DND-41 (cell line): Measurements from ENCODE around the gene RIT2.

Experiments
- ATAC-seq: fragments of 200-7000 bp; cut with Tn5 transposase; 3 replicates; pipeline ENCODE4 v1.9.1; 2021; ENCODE audit warnings: low read depth; ENCODE audit not compliant: insufficient read depth
- DNase-seq: peaks from one replicate; pipeline ENCODE4 v3.0.0-alpha.2; 2020
- H2AFZ ChIP-seq: 2 replicates; pipeline ENCODE4 v1.6.0; 2012; ENCODE audit warnings: low read depth, low read length
- H3K27ac ChIP-seq: 2 replicates; pipeline ENCODE4 v1.5.1; 2012; ENCODE audit warnings: low read length, inconsistent platforms
- H3K27me3 ChIP-seq: fragments of 200-600 bp; sonication (generic); 2 replicates; pipeline ENCODE4 v1.6.0; 2012; ENCODE audit warnings: low read length, mild to moderate bottlenecking, inconsistent platforms; ENCODE audit not compliant: insufficient read depth, poor library complexity
- H3K36me3 ChIP-seq: 2 replicates; pipeline ENCODE4 v1.5.1; 2012; ENCODE audit warnings: low read length, inconsistent platforms; ENCODE audit not compliant: insufficient read depth
- H3K4me1 ChIP-seq: 2 replicates; pipeline ENCODE4 v1.5.1; 2012; ENCODE audit warnings: mild to moderate bottlenecking, low read length; ENCODE audit not compliant: insufficient read depth
- H3K4me2 ChIP-seq: 2 replicates; pipeline ENCODE4 v1.6.0; 2012; ENCODE audit warnings: mild to moderate bottlenecking, moderate library complexity, low read length, inconsistent platforms; ENCODE audit not compliant: insufficient read depth
- H3K4me3 ChIP-seq, 2 experiments: fragments of 200-600 bp in 1 of 2; shearing (Covaris generic) in 1 of 2; 2 replicates each; pipeline ENCODE4 v1.5.1; 2012 to 2016; ENCODE audit warnings: inconsistent platforms in 2 of 2, low read length in 2 of 2, mild to moderate bottlenecking in 2 of 2, low read depth in 1 of 2, moderate library complexity in 1 of 2
- H3K79me2 ChIP-seq: 2 replicates; pipeline ENCODE4 v1.6.0; 2012; ENCODE audit warnings: low read length, inconsistent platforms; ENCODE audit not compliant: insufficient read depth
- H3K9ac ChIP-seq: 2 replicates; pipeline ENCODE4 v1.6.0; 2012; ENCODE audit warnings: low read depth, mild to moderate bottlenecking, inconsistent platforms, low read length, moderate library complexity
- H3K9me3 ChIP-seq: 2 replicates; pipeline ENCODE4 v1.5.1; 2012; ENCODE audit warnings: low read length, moderate library complexity, mild to moderate bottlenecking, inconsistent platforms; ENCODE audit not compliant: insufficient read depth, severe bottlenecking
- H4K20me1 ChIP-seq: 2 replicates; pipeline ENCODE4 v1.6.0; 2012; ENCODE audit warnings: low read length; ENCODE audit not compliant: insufficient read depth
- EZH2 ChIP-seq: IDR thresholded peaks from 3 replicates; pipeline ENCODE4 v1.6.1; 2012; ENCODE audit warnings: borderline replicate concordance, low read depth, mild to moderate bottlenecking, moderate library complexity, low read length, inconsistent platforms; ENCODE audit not compliant: severe bottlenecking
- TF ChIP-seq, protein P1 (sequence below): IDR thresholded peaks from 2 replicates; pipeline ENCODE4 v1.5.1; 2012; ENCODE audit warnings: borderline replicate concordance, low read length, moderate library complexity, mild to moderate bottlenecking; ENCODE audit not compliant: poor library complexity, severe bottlenecking; ENCODE audit errors: extremely low read depth

Gene RIT2

GRCh38 chr18:43148231-43148630, 32.7 kb upstream of the RIT2 start:
- no peak for DNase-seq
- Histone ChIP-seq H3K4me1 (no peaks in the 10 kb centered on the region), H3K27me3 (no peaks in the 10 kb centered on the region)

DNA sequence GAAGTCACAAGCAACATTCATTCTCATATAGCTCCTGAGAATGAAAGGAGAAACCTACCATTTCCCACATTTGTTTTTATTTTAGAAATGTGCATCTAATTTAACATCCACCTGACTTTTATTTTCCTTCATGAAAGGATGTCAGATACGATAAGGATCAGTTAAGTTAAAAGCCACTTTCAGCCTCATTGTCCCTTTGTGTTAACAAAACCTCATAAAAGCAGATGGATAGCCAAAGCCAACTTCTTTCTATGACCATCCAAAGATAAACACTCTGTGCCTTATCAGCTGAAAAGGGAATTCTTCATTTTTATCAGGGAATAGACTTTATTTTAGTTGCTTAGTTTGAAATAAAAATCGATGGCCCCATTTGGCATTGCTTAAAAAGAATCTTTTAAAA, 25.7 kb upstream of the RIT2 start:
- ATAC-seq = no peak
- Histone ChIP-seq H3K27ac (no peak overlapping the region), H3K4me2 (no peak overlapping the region), H3K4me3 (no peak overlapping the region), H4K20me1 (no peaks in the 10 kb centered on the region), H3K27me3 (no peaks in the 10 kb centered on the region), H3K4me1 (no peaks in the 10 kb centered on the region), H3K9me3 (no peaks in the 10 kb centered on the region), H3K9ac (no peak overlapping the region), H3K36me3 (no peaks in the 10 kb centered on the region), H3K79me2 (no peaks in the 10 kb centered on the region), H2AFZ (no peak overlapping the region)
- no peak for DNase-seq
- TF ChIP-seq EZH2 = no peak
- TF ChIP-seq, protein P1, sequence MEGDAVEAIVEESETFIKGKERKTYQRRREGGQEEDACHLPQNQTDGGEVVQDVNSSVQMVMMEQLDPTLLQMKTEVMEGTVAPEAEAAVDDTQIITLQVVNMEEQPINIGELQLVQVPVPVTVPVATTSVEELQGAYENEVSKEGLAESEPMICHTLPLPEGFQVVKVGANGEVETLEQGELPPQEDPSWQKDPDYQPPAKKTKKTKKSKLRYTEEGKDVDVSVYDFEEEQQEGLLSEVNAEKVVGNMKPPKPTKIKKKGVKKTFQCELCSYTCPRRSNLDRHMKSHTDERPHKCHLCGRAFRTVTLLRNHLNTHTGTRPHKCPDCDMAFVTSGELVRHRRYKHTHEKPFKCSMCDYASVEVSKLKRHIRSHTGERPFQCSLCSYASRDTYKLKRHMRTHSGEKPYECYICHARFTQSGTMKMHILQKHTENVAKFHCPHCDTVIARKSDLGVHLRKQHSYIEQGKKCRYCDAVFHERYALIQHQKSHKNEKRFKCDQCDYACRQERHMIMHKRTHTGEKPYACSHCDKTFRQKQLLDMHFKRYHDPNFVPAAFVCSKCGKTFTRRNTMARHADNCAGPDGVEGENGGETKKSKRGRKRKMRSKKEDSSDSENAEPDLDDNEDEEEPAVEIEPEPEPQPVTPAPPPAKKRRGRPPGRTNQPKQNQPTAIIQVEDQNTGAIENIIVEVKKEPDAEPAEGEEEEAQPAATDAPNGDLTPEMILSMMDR = no peak

More at GRCh38 chr18:43148231-43148630, 32.7 kb upstream of the RIT2 start:
- TF ChIP-seq EZH2 = no peak
- TF ChIP-seq, protein P1 = no peak
- no peak overlapping the region for H3K4me3 ChIP-seq
- no peak overlapping the region for H3K4me2 ChIP-seq
- H3K9me3 ChIP-seq = no peaks in the 10 kb centered on the region
- H3K27ac ChIP-seq = no peak overlapping the region
- no peak for ATAC-seq
- no peaks in the 10 kb centered on the region for H4K20me1 ChIP-seq
- H3K79me2 ChIP-seq = no peaks in the 10 kb centered on the region
- no peak overlapping the region for H3K9ac ChIP-seq
- no peak overlapping the region for H2AFZ ChIP-seq
- H3K36me3 ChIP-seq = no peaks in the 10 kb centered on the region

DNA sequence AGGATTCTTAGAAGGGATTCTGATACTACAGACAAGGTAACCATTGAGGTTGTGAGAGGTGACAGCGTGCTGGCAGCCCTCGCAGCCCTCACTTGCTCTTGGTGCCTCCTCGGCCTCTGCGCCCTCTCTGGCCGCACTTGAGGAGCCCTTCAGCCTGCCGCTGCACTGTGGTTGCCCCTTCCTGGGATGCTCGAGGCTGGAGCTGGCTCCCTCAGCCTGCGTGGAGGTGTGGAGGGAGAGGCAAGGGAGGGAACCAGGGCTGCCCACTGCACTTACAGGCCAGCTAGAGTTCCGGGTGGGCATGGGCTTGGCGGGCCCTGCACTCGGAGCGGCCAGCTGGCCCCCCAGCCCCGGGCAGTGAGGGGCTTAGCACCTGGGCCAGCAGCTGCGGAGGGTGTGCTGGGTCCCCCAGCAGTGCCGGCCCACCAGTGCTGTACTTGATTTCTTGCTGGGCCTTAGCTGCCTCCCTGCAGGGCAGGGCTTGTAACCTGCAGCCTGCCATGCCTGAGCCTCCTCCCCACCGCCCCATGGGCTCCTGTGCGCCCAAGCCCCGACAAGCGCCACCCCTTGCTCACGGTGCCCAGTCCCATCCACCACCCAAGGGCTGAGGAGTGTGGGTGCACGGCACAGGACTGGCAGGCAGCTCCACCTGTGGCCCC, 23.9 kb upstream of the RIT2 start:
- Histone ChIP-seq H3K9me3 (no peaks in the 10 kb centered on the region), H3K9ac (no peak overlapping the region), H2AFZ (no peak overlapping the region), H3K4me2 (no peak overlapping the region), H4K20me1 (no peaks in the 10 kb centered on the region), H3K79me2 (no peaks in the 10 kb centered on the region), H3K4me1 (no peaks in the 10 kb centered on the region), H3K4me3 (no peak overlapping the region), H3K27ac (no peak overlapping the region), H3K27me3 (no peaks in the 10 kb centered on the region), H3K36me3 (no peaks in the 10 kb centered on the region)
- DNase-seq = no peak
- no peak for ATAC-seq
- TF ChIP-seq, protein P1 = no peak
- TF ChIP-seq EZH2 = no peak

- Histone ChIP-seq H3K27ac (no peak overlapping the region), H2AFZ (no peak overlapping the region), H3K4me1 (peaks cover 5% of the 10 kb centered on the region; the same call in 1 of the 2 replicates), H3K4me3 (no peak overlapping the region), H3K79me2 (no peaks in the 10 kb centered on the region), H3K27me3 (no peaks in the 10 kb centered on the region), H3K9me3 (no peaks in the 10 kb centered on the region), H3K4me2 (no peak overlapping the region), H3K36me3 (no peaks in the 10 kb centered on the region), H3K9ac (no peak overlapping the region), H4K20me1 (no peaks in the 10 kb centered on the region)
- no peak for ATAC-seq
- no peak for TF ChIP-seq EZH2
- TF ChIP-seq, protein P1 = no peak
- DNase-seq = no peak
Measured at GRCh38 chr18:43134876-43135275, 19.4 kb upstream of the RIT2 start.
